ENCODE results near the gene L3MBTL3. TPM values are rescaled to one million over a fixed set of nuclear protein-coding genes. Genes with fewer than 3 reads are reported as not detected.

The L3MBTL3 gene
- total RNA-seq, 1 experiment from 2014 or later, result 31.5 TPM

DNA sequence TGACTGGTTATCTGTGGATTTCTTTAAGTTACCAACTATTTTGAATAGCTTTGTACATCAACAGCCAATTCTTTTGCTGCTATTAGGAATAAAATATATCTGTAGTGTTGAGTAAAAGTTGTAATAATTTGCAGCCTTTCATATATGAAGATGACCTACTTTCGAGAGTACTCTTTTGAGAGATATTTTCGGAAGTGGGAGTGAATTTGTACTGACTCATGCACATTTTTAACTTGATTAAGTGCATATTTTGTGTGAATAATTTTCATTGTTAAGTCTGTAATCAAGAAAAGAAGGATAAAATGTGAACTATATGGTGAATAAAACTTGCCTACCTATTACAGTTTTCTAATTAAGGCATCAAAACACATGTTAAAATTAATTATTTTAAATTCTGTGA is 51.9 kb downstream of the L3MBTL3 start:
- CTCF ChIA-PET, result no interaction called here
- Histone ChIP-seq H3K4me1 (ENCODE audit: control insufficient read depth in 1 of 2, insufficient read depth in 2 of 2, low read length in 2 of 2) (no peaks in the 10 kb centered on the region), H3K27me3 (ENCODE audit: insufficient read depth, low read length) (no peaks in the 10 kb centered on the region), H3K79me2 (ENCODE audit: insufficient read depth, low read length) (no peaks in the 10 kb centered on the region), H3K4me2 (ENCODE audit: low read length) (no peak overlapping the region), H2AFZ (ENCODE audit: low read depth, low read length, poor library complexity, severe bottlenecking) (no peak overlapping the region), H3K9ac (ENCODE audit: low read length) (no peak overlapping the region), H3K9me3 (ENCODE audit: control insufficient read depth in 1 of 2, insufficient read depth in 1 of 2, low read depth in 1 of 2, low read length in 2 of 2) (no peaks in the 10 kb centered on the region), H4K20me1 (ENCODE audit: insufficient read depth) (no peaks in the 10 kb centered on the region), H3K27ac (ENCODE audit: low read depth, low read length) (no peak overlapping the region), H3K36me3 (ENCODE audit: control insufficient read depth in 1 of 2, insufficient read depth in 2 of 2, low read length in 2 of 2) (peaks cover 0 to 34% of the 10 kb centered on the region in 2 experiments; a peak in 3 of 4 replicates), H3K4me3 (replicated peaks in 1 of 2; ENCODE audit: low read depth in 1 of 2, low read length in 2 of 2) (no peak overlapping the region), H3K9me2 (ENCODE audit: insufficient read depth) (no peaks in the 10 kb centered on the region)
- RAD21 ChIA-PET (ENCODE audit: low non-redundant PET in 1 of 2, low total read pairs in 2 of 2, uncharacterized antibody in 2 of 2, unreplicated experiment in 2 of 2), result no interaction called here
- POLR2A ChIA-PET, result no interaction called here
- intact Hi-C loops (cut with micrococcal nuclease), result no loop called here
- BruUV-seq (replicated peaks), result no TSS peak
- ATAC-seq (no peak), DNase-seq (ENCODE audit: low read depth, low spot score) (no peak)
- TF ChIP-seq ZFX (IDR thresholded peaks at IDR 0.05) (no peak), YY1 (IDR thresholded peaks at IDR 0.05; ENCODE audit: extremely low read depth, insufficient replicate concordance, low read depth, low read length) (no peak), POLR2A (IDR thresholded peaks at IDR 0.05; ENCODE audit: borderline replicate concordance, extremely low read depth, insufficient read depth, insufficient read length) (no peak), JUND (IDR thresholded peaks at IDR 0.05) (no peak)
- TF ChIP-seq, protein P1, sequence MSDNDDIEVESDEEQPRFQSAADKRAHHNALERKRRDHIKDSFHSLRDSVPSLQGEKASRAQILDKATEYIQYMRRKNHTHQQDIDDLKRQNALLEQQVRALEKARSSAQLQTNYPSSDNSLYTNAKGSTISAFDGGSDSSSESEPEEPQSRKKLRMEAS (IDR thresholded peaks at IDR 0.05), result no peak
- TF ChIP-seq, protein P2, sequence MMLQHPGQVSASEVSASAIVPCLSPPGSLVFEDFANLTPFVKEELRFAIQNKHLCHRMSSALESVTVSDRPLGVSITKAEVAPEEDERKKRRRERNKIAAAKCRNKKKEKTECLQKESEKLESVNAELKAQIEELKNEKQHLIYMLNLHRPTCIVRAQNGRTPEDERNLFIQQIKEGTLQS (IDR thresholded peaks at IDR 0.05), result no peak

DNA sequence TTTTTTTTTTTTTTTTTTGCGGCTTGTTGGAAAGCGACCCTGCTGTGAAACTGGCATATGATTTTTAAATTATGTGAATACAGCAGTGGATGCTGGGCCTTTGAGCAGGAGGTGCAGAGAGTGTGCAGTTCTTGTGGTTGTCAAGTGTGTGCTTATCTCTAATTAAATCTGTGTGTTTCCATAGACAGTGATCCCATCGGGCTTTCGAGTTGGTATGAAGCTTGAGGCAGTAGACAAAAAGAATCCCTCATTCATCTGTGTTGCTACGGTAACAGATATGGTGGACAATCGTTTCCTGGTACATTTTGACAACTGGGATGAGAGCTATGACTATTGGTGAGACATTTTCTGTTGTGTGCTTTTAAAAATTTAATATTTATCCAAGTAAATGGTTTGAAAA is 52.4 kb downstream of the L3MBTL3 start:
- no peak overlapping the region for H3K9ac ChIP-seq (ENCODE audit: low read length)
- H3K36me3 ChIP-seq (ENCODE audit: control insufficient read depth in 1 of 2, insufficient read depth in 2 of 2, low read length in 2 of 2), result peaks cover 0 to 34% of the 10 kb centered on the region in 2 experiments; a peak in 3 of 4 replicates
- RAD21 ChIA-PET (ENCODE audit: low non-redundant PET in 1 of 2, low total read pairs in 2 of 2, uncharacterized antibody in 2 of 2, unreplicated experiment in 2 of 2), result no interaction called here
- CTCF ChIA-PET, result no interaction called here
- POLR2A ChIA-PET, result no interaction called here
- H3K9me3 ChIP-seq (ENCODE audit: control insufficient read depth in 1 of 2, insufficient read depth in 1 of 2, low read depth in 1 of 2, low read length in 2 of 2), result no peaks in the 10 kb centered on the region
- no peaks in the 10 kb centered on the region for H4K20me1 ChIP-seq (ENCODE audit: insufficient read depth)
- no peaks in the 10 kb centered on the region for H3K27me3 ChIP-seq (ENCODE audit: insufficient read depth, low read length)
- no peak overlapping the region for H2AFZ ChIP-seq (ENCODE audit: low read depth, low read length, poor library complexity, severe bottlenecking)
- H3K4me2 ChIP-seq (ENCODE audit: low read length), result no peak overlapping the region
- H3K9me2 ChIP-seq (ENCODE audit: insufficient read depth), result no peaks in the 10 kb centered on the region
- H3K4me3 ChIP-seq (replicated peaks in 1 of 2; ENCODE audit: low read depth in 1 of 2, low read length in 2 of 2), result no peak overlapping the region
- DNase-seq (ENCODE audit: low read depth, low spot score) (no peak), ATAC-seq (no peak)
- no TSS peak for BruUV-seq (replicated peaks)
- H3K27ac ChIP-seq (ENCODE audit: low read depth, low read length), result no peak overlapping the region
- H3K79me2 ChIP-seq (ENCODE audit: insufficient read depth, low read length), result no peaks in the 10 kb centered on the region
- intact Hi-C loops (cut with micrococcal nuclease), result no loop called here
- no peak for TF ChIP-seq JUND (IDR thresholded peaks at IDR 0.05)
- no peak for TF ChIP-seq SIN3A (IDR thresholded peaks at IDR 0.05; ENCODE audit: low read depth)
- no peak for TF ChIP-seq YY1 (IDR thresholded peaks at IDR 0.05; ENCODE audit: extremely low read depth, insufficient replicate concordance, low read depth, low read length)
- no peak for TF ChIP-seq POLR2A (IDR thresholded peaks at IDR 0.05; ENCODE audit: borderline replicate concordance, extremely low read depth, insufficient read depth, insufficient read length)
- TF ChIP-seq, protein P3, sequence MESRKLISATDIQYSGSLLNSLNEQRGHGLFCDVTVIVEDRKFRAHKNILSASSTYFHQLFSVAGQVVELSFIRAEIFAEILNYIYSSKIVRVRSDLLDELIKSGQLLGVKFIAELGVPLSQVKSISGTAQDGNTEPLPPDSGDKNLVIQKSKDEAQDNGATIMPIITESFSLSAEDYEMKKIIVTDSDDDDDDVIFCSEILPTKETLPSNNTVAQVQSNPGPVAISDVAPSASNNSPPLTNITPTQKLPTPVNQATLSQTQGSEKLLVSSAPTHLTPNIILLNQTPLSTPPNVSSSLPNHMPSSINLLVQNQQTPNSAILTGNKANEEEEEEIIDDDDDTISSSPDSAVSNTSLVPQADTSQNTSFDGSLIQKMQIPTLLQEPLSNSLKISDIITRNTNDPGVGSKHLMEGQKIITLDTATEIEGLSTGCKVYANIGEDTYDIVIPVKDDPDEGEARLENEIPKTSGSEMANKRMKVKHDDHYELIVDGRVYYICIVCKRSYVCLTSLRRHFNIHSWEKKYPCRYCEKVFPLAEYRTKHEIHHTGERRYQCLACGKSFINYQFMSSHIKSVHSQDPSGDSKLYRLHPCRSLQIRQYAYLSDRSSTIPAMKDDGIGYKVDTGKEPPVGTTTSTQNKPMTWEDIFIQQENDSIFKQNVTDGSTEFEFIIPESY (IDR thresholded peaks at IDR 0.05; ENCODE audit: extremely low read depth, insufficient replicate concordance, low read length), result no peak
- TF ChIP-seq, protein P4, sequence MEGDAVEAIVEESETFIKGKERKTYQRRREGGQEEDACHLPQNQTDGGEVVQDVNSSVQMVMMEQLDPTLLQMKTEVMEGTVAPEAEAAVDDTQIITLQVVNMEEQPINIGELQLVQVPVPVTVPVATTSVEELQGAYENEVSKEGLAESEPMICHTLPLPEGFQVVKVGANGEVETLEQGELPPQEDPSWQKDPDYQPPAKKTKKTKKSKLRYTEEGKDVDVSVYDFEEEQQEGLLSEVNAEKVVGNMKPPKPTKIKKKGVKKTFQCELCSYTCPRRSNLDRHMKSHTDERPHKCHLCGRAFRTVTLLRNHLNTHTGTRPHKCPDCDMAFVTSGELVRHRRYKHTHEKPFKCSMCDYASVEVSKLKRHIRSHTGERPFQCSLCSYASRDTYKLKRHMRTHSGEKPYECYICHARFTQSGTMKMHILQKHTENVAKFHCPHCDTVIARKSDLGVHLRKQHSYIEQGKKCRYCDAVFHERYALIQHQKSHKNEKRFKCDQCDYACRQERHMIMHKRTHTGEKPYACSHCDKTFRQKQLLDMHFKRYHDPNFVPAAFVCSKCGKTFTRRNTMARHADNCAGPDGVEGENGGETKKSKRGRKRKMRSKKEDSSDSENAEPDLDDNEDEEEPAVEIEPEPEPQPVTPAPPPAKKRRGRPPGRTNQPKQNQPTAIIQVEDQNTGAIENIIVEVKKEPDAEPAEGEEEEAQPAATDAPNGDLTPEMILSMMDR (IDR thresholded peaks at IDR 0.05 in 2 of 3, conservative IDR thresholded peaks at IDR 0.05 in 1 of 3; ENCODE audit: borderline replicate concordance in 1 of 3, insufficient read depth in 1 of 3, low read depth in 2 of 3, low read length in 2 of 3), result no peak
- no peak for TF ChIP-seq FOSL1 (IDR thresholded peaks at IDR 0.05; ENCODE audit: low read depth)
- TF ChIP-seq CEBPB (IDR thresholded peaks at IDR 0.05; ENCODE audit: low read depth), result no peak
- no peak for TF ChIP-seq EGR1 (IDR thresholded peaks at IDR 0.05; ENCODE audit: low read depth)
- TF ChIP-seq RAD21 (IDR thresholded peaks at IDR 0.05; ENCODE audit: low read depth), result no peak
- TF ChIP-seq, protein P2 (IDR thresholded peaks at IDR 0.05), result no peak
- no peak for TF ChIP-seq POLR2AphosphoS5 (IDR thresholded peaks at IDR 0.05; ENCODE audit: low read depth, low read length)
- TF ChIP-seq SRF (IDR thresholded peaks at IDR 0.05; ENCODE audit: low read depth), result no peak
- H3K4me1 ChIP-seq (ENCODE audit: control insufficient read depth in 1 of 2, insufficient read depth in 2 of 2, low read length in 2 of 2), result no peaks in the 10 kb centered on the region

All from HCT116 (cell line).